ENCODE data around the gene VEGFD. TPM values are rescaled to one million over a fixed set of nuclear protein-coding genes. Genes with fewer than 3 reads are reported as not detected.
"Not testable (repeated sequence)": the region's sequence is repeated elsewhere in the genome, so short reads cannot be mapped to it uniquely, and the experiment has no call there.

Gene VEGFD
- total RNA-seq, 1 donor from 2014 or later, result not detected

DNA sequence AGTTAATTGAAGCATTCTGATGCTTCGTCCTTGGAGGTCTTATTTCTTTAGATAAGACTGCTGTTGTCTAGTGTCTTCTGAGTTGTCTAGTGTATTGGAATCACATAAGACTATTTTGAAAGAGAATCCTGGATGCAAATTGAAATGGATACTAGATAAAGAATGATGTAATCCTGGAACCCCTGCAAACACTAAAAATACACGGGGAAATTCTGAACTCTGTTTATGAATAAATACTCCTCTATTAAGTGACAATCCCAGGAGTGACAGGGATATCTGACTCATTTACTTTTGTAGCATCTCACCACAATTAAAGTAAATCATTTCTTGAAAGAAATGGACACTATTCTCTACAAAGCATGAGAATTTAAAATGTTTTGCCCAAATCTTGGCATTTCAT, 69.7 kb downstream of the VEGFD start:
- H3K27ac Mint-ChIP-seq, result no peak overlapping the region

GRCh38 chrX:15311119-15311518, 73.1 kb downstream of the VEGFD start:
- DNase-seq (ENCODE audit: low spot score), result no peak
- Histone ChIP-seq H3K27me3 (no peaks in the 10 kb centered on the region), H3K9ac (no peak overlapping the region), H3K4me1 (no peaks in the 10 kb centered on the region), H3K4me2 (no peak overlapping the region), H4K20me1 (ENCODE audit: low read depth) (no peaks in the 10 kb centered on the region), H2AFZ (replicated peaks) (no peak overlapping the region), H3K36me3 (no peaks in the 10 kb centered on the region), H3K4me3 (no peak overlapping the region), H3K27ac (no peak overlapping the region), H3K79me2 (ENCODE audit: low read depth) (no peaks in the 10 kb centered on the region), H3F3A (ENCODE audit: low read depth) (no peaks in the 10 kb centered on the region), H3K9me3 (ENCODE audit: low read depth) (no peaks in the 10 kb centered on the region)
- Mint-ChIP-seq H3K27me3 (ENCODE audit: insufficient read depth, low read depth) (no peaks in the 10 kb centered on the region), H3K27ac (no peak overlapping the region), H3K36me3 (no peaks in the 10 kb centered on the region), H3K4me1 (no peaks in the 10 kb centered on the region), H3K9me3 (no peaks in the 10 kb centered on the region), H3K4me3 (no peak overlapping the region)
- TF ChIP-seq EZH2phosphoT487 (IDR thresholded peaks at IDR 0.05), result no peak
- no peak for TF ChIP-seq EZH2 (IDR thresholded peaks at IDR 0.05)
- TF ChIP-seq CTCF (IDR thresholded peaks at IDR 0.05), result no peak

More for the DNA sequence above, 69.7 kb downstream of the VEGFD start:
- no peaks in the 10 kb centered on the region for H3K9me3 ChIP-seq (ENCODE audit: low read depth)
- Mint-ChIP-seq H3K27me3 (ENCODE audit: insufficient read depth, low read depth) (no peaks in the 10 kb centered on the region), H3K4me3 (no peak overlapping the region), H3K9me3 (no peaks in the 10 kb centered on the region), H3K36me3 (no peaks in the 10 kb centered on the region), H3K4me1 (no peaks in the 10 kb centered on the region)
- H2AFZ ChIP-seq (replicated peaks), result no peak overlapping the region
- TF ChIP-seq EZH2phosphoT487 (IDR thresholded peaks at IDR 0.05) (no peak), CTCF (IDR thresholded peaks at IDR 0.05) (no peak)
- no peaks in the 10 kb centered on the region for H3F3A ChIP-seq (ENCODE audit: low read depth)
- no peak overlapping the region for H3K4me2 ChIP-seq
- H4K20me1 ChIP-seq (ENCODE audit: low read depth), result no peaks in the 10 kb centered on the region
- DNase-seq (ENCODE audit: low spot score), result no peak
- no peak overlapping the region for H3K4me3 ChIP-seq
- H3K79me2 ChIP-seq (ENCODE audit: low read depth), result no peaks in the 10 kb centered on the region
- no peak overlapping the region for H3K27ac ChIP-seq
- no peaks in the 10 kb centered on the region for H3K27me3 ChIP-seq
- H3K4me1 ChIP-seq, result no peaks in the 10 kb centered on the region
- H3K9ac ChIP-seq, result no peak overlapping the region
- H3K36me3 ChIP-seq, result peaks cover 4% of the 10 kb centered on the region

DNA sequence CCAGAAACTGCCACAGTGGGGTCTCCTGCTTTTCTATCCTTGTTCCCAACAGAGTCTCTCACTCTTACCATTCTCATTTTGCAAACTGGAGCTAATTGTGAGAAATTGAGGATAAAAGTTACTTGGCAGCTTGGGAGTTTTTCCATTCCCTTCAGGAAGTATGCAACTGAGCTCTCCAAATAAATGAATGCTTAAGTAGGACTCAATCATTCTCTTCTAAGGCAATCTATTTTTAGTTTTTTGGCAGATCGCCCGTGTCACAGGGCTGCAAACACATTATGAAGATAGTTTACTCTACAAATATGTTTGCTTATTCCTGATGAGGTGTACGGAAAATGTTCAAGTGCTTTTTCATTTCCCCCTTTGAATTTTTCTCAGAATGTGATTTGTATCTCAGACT, 74.1 kb downstream of the VEGFD start:
- H3K4me1 Mint-ChIP-seq, result no peaks in the 10 kb centered on the region
- no peaks in the 10 kb centered on the region for H3K27me3 ChIP-seq
- H3K36me3 Mint-ChIP-seq, result no peaks in the 10 kb centered on the region
- no peak overlapping the region for H2AFZ ChIP-seq (replicated peaks)
- no peaks in the 10 kb centered on the region for H3K27me3 Mint-ChIP-seq (ENCODE audit: insufficient read depth, low read depth)
- H3K4me1 ChIP-seq, result no peaks in the 10 kb centered on the region
- no peaks in the 10 kb centered on the region for H3F3A ChIP-seq (ENCODE audit: low read depth)
- H3K79me2 ChIP-seq (ENCODE audit: low read depth), result no peaks in the 10 kb centered on the region
- TF ChIP-seq EZH2 (IDR thresholded peaks at IDR 0.05), result no peak
- no peak for TF ChIP-seq EZH2phosphoT487 (IDR thresholded peaks at IDR 0.05)
- no peak for TF ChIP-seq CTCF (IDR thresholded peaks at IDR 0.05)
- no peak overlapping the region for H3K4me3 ChIP-seq
- no peak overlapping the region for H3K4me3 Mint-ChIP-seq
- DNase-seq (ENCODE audit: low spot score), result no peak
- no peak overlapping the region for H3K27ac ChIP-seq
- no peaks in the 10 kb centered on the region for H4K20me1 ChIP-seq (ENCODE audit: low read depth)
- no peaks in the 10 kb centered on the region for H3K9me3 ChIP-seq (ENCODE audit: low read depth)
- H3K4me2 ChIP-seq, result no peak overlapping the region
- no peaks in the 10 kb centered on the region for H3K9me3 Mint-ChIP-seq
- no peak overlapping the region for H3K27ac Mint-ChIP-seq
- no peak overlapping the region for H3K9ac ChIP-seq
- no peaks in the 10 kb centered on the region for H3K36me3 ChIP-seq

- not testable (repeated sequence) for H3K9me3 Mint-ChIP-seq; H3K27ac Mint-ChIP-seq; H4K20me1 ChIP-seq (ENCODE audit: low read depth)
Observed at GRCh38 chrX:15305899-15306298, 78.3 kb downstream of the VEGFD start.

More at GRCh38 chrX:15305899-15306298, 78.3 kb downstream of the VEGFD start:
- not testable (repeated sequence) for H2AFZ ChIP-seq (replicated peaks); H3K36me3 Mint-ChIP-seq; H3K9ac ChIP-seq; H3K4me1 ChIP-seq; H3K27ac ChIP-seq; H3K4me3 Mint-ChIP-seq; H3K4me2 ChIP-seq; H3K27me3 Mint-ChIP-seq (ENCODE audit: insufficient read depth, low read depth); H3K27me3 ChIP-seq; H3K4me3 ChIP-seq; H3K9me3 ChIP-seq (ENCODE audit: low read depth); H3K79me2 ChIP-seq (ENCODE audit: low read depth); H3K36me3 ChIP-seq; DNase-seq (ENCODE audit: low spot score); H3K4me1 Mint-ChIP-seq; H3F3A ChIP-seq (ENCODE audit: low read depth)

Measured in neural progenitor cell (in vitro differentiated cells).